Astrocyte (in vitro differentiated cells and primary cell): ENCODE measurements around the gene TMEM18. TPM values are rescaled to one million over a fixed set of nuclear protein-coding genes. Genes with fewer than 3 reads are reported as not detected.

ENCODE experiments used
- DNase-seq: peaks from one replicate; pipeline ENCODE4 v3.0.0-alpha.2; 2010; ENCODE audit warnings: low read depth
- FAIRE-seq: peaks from 2 replicates; lab custom pipeline; 2011; peaks lifted over from hg19 to GRCh38; lab: Jason Lieb, UNC
- H2AFZ ChIP-seq: 2 replicates; pipeline ENCODE4 v1.6.0; 2012; ENCODE audit warnings: low read depth, low read length, inconsistent platforms
- H3K27ac ChIP-seq: 2 replicates; pipeline ENCODE4 v1.5.1; 2011; ENCODE audit warnings: low read depth, low read length, inconsistent platforms
- H3K27me3 ChIP-seq: 2 replicates; pipeline ENCODE4 v1.6.0; 2011; ENCODE audit warnings: low read length, inconsistent platforms; ENCODE audit not compliant: insufficient read depth
- H3K36me3 ChIP-seq: 2 replicates; pipeline ENCODE4 v1.5.1; 2011; ENCODE audit warnings: low read length, inconsistent platforms; ENCODE audit not compliant: insufficient read depth
- H3K4me1 ChIP-seq: 2 replicates; pipeline ENCODE4 v1.5.1; 2011; ENCODE audit warnings: low read length, inconsistent platforms; ENCODE audit not compliant: insufficient read depth
- H3K4me2 ChIP-seq: 2 replicates; pipeline ENCODE4 v1.6.0; 2012; ENCODE audit warnings: low read length, inconsistent platforms
- H3K4me3 ChIP-seq: 2 replicates; pipeline ENCODE4 v1.5.1; 2011; ENCODE audit warnings: low read depth, mild to moderate bottlenecking, low read length, inconsistent platforms; ENCODE audit not compliant: insufficient read depth
- H3K79me2 ChIP-seq: 2 replicates; pipeline ENCODE4 v1.6.0; 2012; ENCODE audit warnings: mild to moderate bottlenecking, low read length, inconsistent platforms; ENCODE audit not compliant: insufficient read depth
- H3K9ac ChIP-seq: 2 replicates; pipeline ENCODE4 v1.6.0; 2012; ENCODE audit warnings: mild to moderate bottlenecking, low read length, inconsistent platforms
- H3K9me3 ChIP-seq: 2 replicates; pipeline ENCODE4 v1.5.1; 2012; ENCODE audit warnings: low read depth, mild to moderate bottlenecking, low read length, inconsistent platforms; ENCODE audit not compliant: insufficient read depth
- H4K20me1 ChIP-seq: 2 replicates; pipeline ENCODE4 v1.6.0; 2012; ENCODE audit warnings: low read length, inconsistent platforms; ENCODE audit not compliant: insufficient read depth
- H3K27ac Mint-ChIP-seq: one replicate; pipeline ENCODE4 v1.8.0; 2021; ENCODE audit warnings: mild to moderate bottlenecking, mixed read lengths; ENCODE audit not compliant: unreplicated experiment
- H3K27me3 Mint-ChIP-seq: one replicate; pipeline ENCODE4 v1.8.0; 2021; ENCODE audit warnings: low read depth, mixed read lengths; ENCODE audit not compliant: unreplicated experiment
- H3K36me3 Mint-ChIP-seq: one replicate; pipeline ENCODE4 v1.8.0; 2021; ENCODE audit warnings: low read depth, mixed read lengths; ENCODE audit not compliant: unreplicated experiment
- H3K4me1 Mint-ChIP-seq: one replicate; pipeline ENCODE4 v1.8.0; 2021; ENCODE audit warnings: low read depth, mixed read lengths; ENCODE audit not compliant: unreplicated experiment
- H3K4me3 Mint-ChIP-seq: one replicate; pipeline ENCODE4 v1.8.0; 2021; ENCODE audit warnings: mild to moderate bottlenecking, moderate library complexity, mixed read lengths; ENCODE audit not compliant: unreplicated experiment
- H3K9me3 Mint-ChIP-seq: one replicate; pipeline ENCODE4 v1.8.0; 2021; ENCODE audit warnings: mild to moderate bottlenecking, mixed read lengths; ENCODE audit not compliant: unreplicated experiment
- CTCF ChIP-seq: IDR thresholded peaks from 2 replicates; pipeline ENCODE4 v1.5.1; 2011; ENCODE audit warnings: low read depth, mild to moderate bottlenecking, inconsistent platforms, low read length, moderate library complexity; ENCODE audit not compliant: insufficient read depth
- EZH2 ChIP-seq: IDR thresholded peaks from 2 replicates; pipeline ENCODE4 v1.6.1; 2012; ENCODE audit warnings: mild to moderate bottlenecking, low read length, inconsistent platforms; ENCODE audit not compliant: insufficient read depth
- total RNA-seq: library from RNA; stranded (reverse); gene quantifications from 2 replicates; pipeline ENCODE4 v1.2.1, GENCODE V29; 2021

Gene TMEM18
- total RNA-seq, 1 donor from 2014 or later, result 16.8 TPM

GRCh38 chr2:671072-671471, 6.1 kb downstream of the TMEM18 start:
- peaks cover 28% of the 10 kb centered on the region for H3K79me2 ChIP-seq
- H3K4me1 ChIP-seq, result peaks cover 41% of the 10 kb centered on the region
- H3K27ac ChIP-seq, result no peak overlapping the region
- Mint-ChIP-seq H3K27ac (no peak overlapping the region), H3K9me3 (no peaks in the 10 kb centered on the region), H3K27me3 (no peaks in the 10 kb centered on the region), H3K4me1 (peaks cover 30% of the 10 kb centered on the region), H3K4me3 (no peak overlapping the region), H3K36me3 (peaks cover 5% of the 10 kb centered on the region)
- no peak overlapping the region for H3K4me3 ChIP-seq
- DNase-seq, result no peak
- H3K36me3 ChIP-seq, result peaks cover 13% of the 10 kb centered on the region
- FAIRE-seq, result no peak
- H2AFZ ChIP-seq, result no peak overlapping the region
- no peak for TF ChIP-seq CTCF
- TF ChIP-seq EZH2, result no peak
- H3K27me3 ChIP-seq, result no peaks in the 10 kb centered on the region
- peaks cover 33% of the 10 kb centered on the region for H4K20me1 ChIP-seq
- no peak overlapping the region for H3K9ac ChIP-seq
- no peaks in the 10 kb centered on the region for H3K9me3 ChIP-seq
- no peak overlapping the region for H3K4me2 ChIP-seq

DNA sequence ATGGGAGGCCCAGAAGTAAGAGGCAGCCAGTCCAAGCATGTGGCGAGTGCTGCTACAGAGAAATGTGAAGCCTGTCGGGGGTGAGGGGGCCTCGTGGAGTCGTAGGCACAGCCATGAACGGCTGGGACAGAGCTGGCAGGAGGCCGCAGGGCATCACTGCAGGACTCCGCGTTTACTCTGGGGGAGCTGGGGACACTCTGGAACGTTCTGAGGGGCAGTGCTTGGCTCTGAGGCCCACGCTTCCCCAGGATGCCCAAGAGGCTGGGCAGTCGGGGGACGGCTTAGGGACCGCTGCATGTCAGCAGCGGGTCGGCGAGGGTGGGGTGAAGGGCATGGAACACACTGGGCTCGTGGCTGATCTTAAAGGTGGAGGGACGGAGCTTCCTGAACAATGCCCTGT, 6.6 kb downstream of the TMEM18 start:
- TF ChIP-seq EZH2 (no peak), CTCF (no peak)
- no peak overlapping the region for H2AFZ ChIP-seq
- peaks cover 38% of the 10 kb centered on the region for H3K4me1 ChIP-seq
- Mint-ChIP-seq H3K27me3 (no peaks in the 10 kb centered on the region), H3K9me3 (no peaks in the 10 kb centered on the region), H3K36me3 (peaks cover 7% of the 10 kb centered on the region), H3K4me1 (peaks cover 26% of the 10 kb centered on the region), H3K27ac (no peak overlapping the region), H3K4me3 (no peak overlapping the region)
- H3K9me3 ChIP-seq, result no peaks in the 10 kb centered on the region
- peaks cover 13% of the 10 kb centered on the region for H3K36me3 ChIP-seq
- DNase-seq (no peak), FAIRE-seq (no peak)
- H3K27me3 ChIP-seq, result no peaks in the 10 kb centered on the region
- no peak overlapping the region for H3K27ac ChIP-seq
- no peak overlapping the region for H3K4me3 ChIP-seq
- no peak overlapping the region for H3K4me2 ChIP-seq
- peaks cover 27% of the 10 kb centered on the region for H3K79me2 ChIP-seq
- H4K20me1 ChIP-seq, result peaks cover 32% of the 10 kb centered on the region
- H3K9ac ChIP-seq, result no peak overlapping the region

DNA sequence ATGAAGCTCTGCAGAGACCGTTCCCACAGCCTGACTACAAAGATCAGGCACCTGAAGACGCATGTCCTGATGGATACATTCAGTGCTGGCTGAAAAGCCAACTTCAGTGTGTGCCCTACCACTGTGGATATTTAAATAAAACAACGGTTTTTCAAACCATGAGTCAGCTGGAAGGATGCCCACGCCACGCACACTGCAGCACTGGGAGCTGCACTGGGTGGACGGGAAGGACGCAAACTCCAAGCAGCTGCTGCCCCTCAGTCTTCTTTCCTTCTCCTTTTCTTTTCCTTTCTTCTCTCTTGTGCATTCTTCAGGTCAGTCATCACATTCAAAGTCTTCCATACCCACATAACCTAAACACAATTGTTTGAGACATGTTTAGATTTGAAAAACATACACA, 7.9 kb downstream of the TMEM18 start:
- no peak overlapping the region for H3K9ac ChIP-seq
- Mint-ChIP-seq H3K36me3 (peaks cover 15% of the 10 kb centered on the region), H3K9me3 (peaks cover 9% of the 10 kb centered on the region), H3K27ac (no peak overlapping the region), H3K4me3 (no peak overlapping the region), H3K4me1 (peaks cover 16% of the 10 kb centered on the region), H3K27me3 (no peaks in the 10 kb centered on the region)
- no peaks in the 10 kb centered on the region for H3K27me3 ChIP-seq
- no peak overlapping the region for H3K27ac ChIP-seq
- no peaks in the 10 kb centered on the region for H3K9me3 ChIP-seq
- DNase-seq (peak; percentile 60), FAIRE-seq (no peak)
- peaks cover 15% of the 10 kb centered on the region for H3K79me2 ChIP-seq
- peaks cover 25% of the 10 kb centered on the region for H3K4me1 ChIP-seq
- H3K4me3 ChIP-seq, result no peak overlapping the region
- TF ChIP-seq EZH2 (no peak), CTCF (no peak)
- peaks cover 19% of the 10 kb centered on the region for H4K20me1 ChIP-seq
- H3K4me2 ChIP-seq, result no peak overlapping the region
- peaks cover 13% of the 10 kb centered on the region for H3K36me3 ChIP-seq
- H2AFZ ChIP-seq, result no peak overlapping the region
